H1 (cell line): ENCODE measurements around the gene TBC1D17.

Experiments
- CEBPB ChIP-seq: IDR thresholded peaks from 2 replicates; pipeline ENCODE4 v1.6.1; 2012; ENCODE audit warnings: low read depth, low read length
- EZH2 ChIP-seq: fragments of 200-600 bp; sonication (generic); IDR thresholded peaks from 2 replicates; pipeline ENCODE4 v1.7.1; 2012; ENCODE audit warnings: low read depth, mild to moderate bottlenecking, moderate library complexity, low read length, inconsistent platforms; ENCODE audit not compliant: severe bottlenecking
- GABPA ChIP-seq: IDR thresholded peaks from 2 replicates; pipeline ENCODE4 v1.6.1; 2011; ENCODE audit warnings: mild to moderate bottlenecking, low read length, moderate library complexity, borderline replicate concordance; ENCODE audit not compliant: insufficient read depth
- HDAC6 ChIP-seq: IDR thresholded peaks from one replicate; pipeline ENCODE4 v1.7.1; 2012; ENCODE audit warnings: low read depth, mild to moderate bottlenecking, inconsistent platforms, low read length, moderate library complexity
- SIN3A ChIP-seq, 2 experiments: IDR thresholded peaks in 1 of 2; conservative IDR thresholded peaks in 1 of 2; 2 replicates each; pipeline ENCODE4 v1.6.1; 2011 to 2012; ENCODE audit warnings: low read length in 2 of 2, improper control_type of control experiment in 1 of 2, low read depth in 1 of 2, mild to moderate bottlenecking in 1 of 2
- YY1 ChIP-seq: IDR thresholded peaks from 2 replicates; pipeline ENCODE4 v1.6.1; 2011; ENCODE audit warnings: low read depth, mild to moderate bottlenecking, low read length
- TF ChIP-seq, protein P1 (sequence below), 3 experiments: IDR thresholded peaks; 1 replicate in 2 of 3; 2 replicates in 1 of 3; pipeline versions ENCODE4 v1.5.1 to v1.6.1; 2011; ENCODE audit warnings: low read length in 3 of 3, mild to moderate bottlenecking in 3 of 3, inconsistent platforms in 2 of 3, low read depth in 1 of 3, moderate library complexity in 1 of 3; ENCODE audit not compliant: insufficient read depth in 1 of 3; ENCODE audit errors: control extremely low read depth in 1 of 3
- TF ChIP-seq, protein P2 (sequence below): IDR thresholded peaks from 2 replicates; pipeline ENCODE4 v1.6.1; 2011; ENCODE audit warnings: low read length, improper control_type of control experiment

DNA sequence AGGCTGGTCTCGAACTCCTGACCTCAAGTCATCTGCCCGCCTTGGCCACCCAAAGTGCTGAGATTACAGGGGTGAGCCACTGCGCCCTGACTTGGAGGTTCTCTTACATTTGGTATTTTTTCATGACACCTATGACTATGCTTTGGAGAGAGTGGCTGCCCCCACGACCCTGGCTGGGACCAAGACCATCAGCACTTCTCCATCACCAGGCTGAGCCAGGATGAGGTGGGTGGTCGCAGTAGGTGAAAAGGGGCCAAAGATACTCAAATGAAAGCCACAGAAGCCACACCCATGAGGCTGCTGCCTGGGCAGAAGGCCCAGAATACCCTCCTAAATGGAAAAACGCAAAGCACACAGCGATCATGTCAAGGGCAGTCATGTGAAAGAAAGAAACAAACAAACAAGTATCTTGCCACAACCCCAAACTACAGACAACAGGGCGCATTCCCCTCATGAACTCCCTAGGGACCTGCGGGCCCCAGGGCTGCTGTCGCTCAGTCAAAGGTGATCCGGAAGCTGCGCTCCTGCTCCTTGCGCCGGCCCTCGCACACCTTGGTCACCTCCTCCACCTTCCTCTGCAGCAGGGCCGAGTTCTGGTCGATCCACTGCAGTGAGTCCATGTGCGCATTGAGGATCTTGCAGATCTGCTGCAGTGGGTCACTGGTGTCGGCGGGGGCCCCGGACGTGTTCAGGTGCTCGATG, 30.4 kb downstream of the TBC1D17 start:
- TF ChIP-seq, protein P1, sequence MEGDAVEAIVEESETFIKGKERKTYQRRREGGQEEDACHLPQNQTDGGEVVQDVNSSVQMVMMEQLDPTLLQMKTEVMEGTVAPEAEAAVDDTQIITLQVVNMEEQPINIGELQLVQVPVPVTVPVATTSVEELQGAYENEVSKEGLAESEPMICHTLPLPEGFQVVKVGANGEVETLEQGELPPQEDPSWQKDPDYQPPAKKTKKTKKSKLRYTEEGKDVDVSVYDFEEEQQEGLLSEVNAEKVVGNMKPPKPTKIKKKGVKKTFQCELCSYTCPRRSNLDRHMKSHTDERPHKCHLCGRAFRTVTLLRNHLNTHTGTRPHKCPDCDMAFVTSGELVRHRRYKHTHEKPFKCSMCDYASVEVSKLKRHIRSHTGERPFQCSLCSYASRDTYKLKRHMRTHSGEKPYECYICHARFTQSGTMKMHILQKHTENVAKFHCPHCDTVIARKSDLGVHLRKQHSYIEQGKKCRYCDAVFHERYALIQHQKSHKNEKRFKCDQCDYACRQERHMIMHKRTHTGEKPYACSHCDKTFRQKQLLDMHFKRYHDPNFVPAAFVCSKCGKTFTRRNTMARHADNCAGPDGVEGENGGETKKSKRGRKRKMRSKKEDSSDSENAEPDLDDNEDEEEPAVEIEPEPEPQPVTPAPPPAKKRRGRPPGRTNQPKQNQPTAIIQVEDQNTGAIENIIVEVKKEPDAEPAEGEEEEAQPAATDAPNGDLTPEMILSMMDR (IDR thresholded peaks at IDR 0.05; ENCODE audit: control extremely low read depth in 1 of 3, insufficient read depth in 1 of 3, low read depth in 1 of 3, low read length in 3 of 3): no peak
- no peak for TF ChIP-seq SIN3A (conservative IDR thresholded peaks at IDR 0.05 in 1 of 2, IDR thresholded peaks at IDR 0.05 in 1 of 2; ENCODE audit: low read depth in 1 of 2, low read length in 2 of 2)
- TF ChIP-seq YY1: no peak
- TF ChIP-seq GABPA: no peak
- no peak for TF ChIP-seq CEBPB
- TF ChIP-seq, protein P2, sequence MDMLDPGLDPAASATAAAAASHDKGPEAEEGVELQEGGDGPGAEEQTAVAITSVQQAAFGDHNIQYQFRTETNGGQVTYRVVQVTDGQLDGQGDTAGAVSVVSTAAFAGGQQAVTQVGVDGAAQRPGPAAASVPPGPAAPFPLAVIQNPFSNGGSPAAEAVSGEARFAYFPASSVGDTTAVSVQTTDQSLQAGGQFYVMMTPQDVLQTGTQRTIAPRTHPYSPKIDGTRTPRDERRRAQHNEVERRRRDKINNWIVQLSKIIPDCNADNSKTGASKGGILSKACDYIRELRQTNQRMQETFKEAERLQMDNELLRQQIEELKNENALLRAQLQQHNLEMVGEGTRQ: no peak
- no peak for TF ChIP-seq EZH2
- TF ChIP-seq HDAC6: no peak
